ENCODE results near the gene CDH6.

Gene CDH6

DNA sequence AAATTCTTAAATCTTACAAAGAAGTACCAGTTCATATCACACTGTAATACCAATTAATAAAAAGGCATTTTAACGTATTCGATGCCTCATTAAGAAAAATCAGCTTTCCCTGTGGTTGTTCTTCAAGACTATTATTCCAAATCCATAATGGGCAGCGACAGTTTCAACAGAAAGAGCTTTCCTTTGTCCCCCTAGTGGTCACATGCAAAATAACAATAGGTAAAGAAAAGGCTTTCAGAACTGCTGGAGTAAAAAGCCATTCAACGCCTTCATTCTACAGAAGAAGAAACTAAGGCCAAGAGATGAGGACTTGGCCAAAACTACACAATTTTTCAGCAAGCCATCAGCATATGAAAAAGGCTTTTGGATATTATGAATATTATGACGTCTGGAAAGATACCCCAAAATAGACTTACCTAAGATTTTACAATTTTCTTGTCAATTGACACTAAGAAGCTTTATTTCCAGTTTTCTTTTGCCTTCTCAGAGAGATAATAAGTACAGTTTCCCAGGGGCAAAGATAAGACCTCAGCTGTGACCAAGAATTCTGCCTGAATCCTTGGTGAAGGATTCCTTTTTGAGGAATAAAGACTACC lies 6.7 kb upstream of the CDH6 start:
- Mint-ChIP-seq H3K4me1 (ENCODE audit: low read depth) (no peaks in the 10 kb centered on the region), H3K27ac (no peak overlapping the region), H3K27me3 (ENCODE audit: low read depth) (peaks cover 1% of the 10 kb centered on the region), H3K36me3 (ENCODE audit: low read depth) (no peaks in the 10 kb centered on the region), H3K4me3 (no peak overlapping the region), H3K9me3 (no peaks in the 10 kb centered on the region)

GRCh38 chr5:31187591-31187990 lies 5.9 kb upstream of the CDH6 start:
- H3K36me3 Mint-ChIP-seq (ENCODE audit: low read depth), result no peaks in the 10 kb centered on the region
- no peaks in the 10 kb centered on the region for H3K9me3 Mint-ChIP-seq
- no peak overlapping the region for H3K27ac Mint-ChIP-seq
- H3K27me3 Mint-ChIP-seq (ENCODE audit: low read depth), result peaks cover 9% of the 10 kb centered on the region
- no peaks in the 10 kb centered on the region for H3K4me1 Mint-ChIP-seq (ENCODE audit: low read depth)
- no peak overlapping the region for H3K4me3 Mint-ChIP-seq

- H3K27ac Mint-ChIP-seq, result no peak overlapping the region
- peaks cover 53% of the 10 kb centered on the region for H3K27me3 Mint-ChIP-seq (ENCODE audit: low read depth)
- H3K36me3 Mint-ChIP-seq (ENCODE audit: low read depth), result no peaks in the 10 kb centered on the region
- H3K4me1 Mint-ChIP-seq (ENCODE audit: low read depth), result peaks cover 4% of the 10 kb centered on the region
- H3K9me3 Mint-ChIP-seq, result no peaks in the 10 kb centered on the region
- H3K4me3 Mint-ChIP-seq, result no peak overlapping the region
Measured at GRCh38 chr5:31192442-31192841, 1.0 kb upstream of the CDH6 start.

DNA sequence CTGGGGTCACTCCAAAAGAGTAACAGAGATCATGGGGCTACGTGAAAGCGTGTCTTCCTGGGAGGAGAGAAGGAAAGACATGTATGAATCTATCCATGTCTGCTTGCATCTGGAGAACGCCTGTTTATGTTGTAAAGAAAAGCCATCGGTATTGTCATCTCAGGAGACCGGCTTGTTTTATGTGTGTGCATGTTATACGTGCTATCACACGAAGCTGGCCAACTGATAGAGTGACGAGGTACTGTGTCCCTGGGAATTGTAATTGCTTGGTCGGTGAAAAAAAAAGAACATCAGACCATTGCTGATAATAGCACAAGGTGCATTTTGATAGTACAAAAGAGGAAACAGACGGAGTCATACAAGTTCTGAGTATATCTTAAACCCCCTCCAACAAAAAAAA lies 370 bp upstream of the CDH6 start:
- Mint-ChIP-seq H3K36me3 (ENCODE audit: low read depth) (no peaks in the 10 kb centered on the region), H3K27ac (no peak overlapping the region)

DNA sequence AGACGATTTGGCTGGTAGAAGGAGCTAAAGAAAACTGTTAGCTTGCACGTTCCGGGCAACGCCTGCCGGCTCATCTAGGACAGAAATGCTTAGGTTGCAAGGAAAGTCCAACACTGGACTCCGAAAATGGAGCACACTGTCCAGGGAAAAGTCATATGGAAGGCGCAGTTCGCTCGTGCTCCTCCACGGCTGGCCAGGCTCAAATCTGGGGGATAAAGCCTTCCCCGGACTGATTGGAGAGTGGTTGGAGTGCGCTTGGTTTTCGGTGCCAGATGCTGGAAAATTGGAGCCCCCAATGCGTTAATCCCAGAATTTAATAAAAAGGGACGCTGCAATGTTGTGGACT lies 955 bp downstream of the CDH6 start:
- Mint-ChIP-seq H3K36me3 (ENCODE audit: low read depth) (no peaks in the 10 kb centered on the region), H3K4me3 (no peak overlapping the region), H3K27me3 (ENCODE audit: low read depth) (peaks cover 53% of the 10 kb centered on the region), H3K9me3 (no peaks in the 10 kb centered on the region), H3K27ac (no peak overlapping the region), H3K4me1 (ENCODE audit: low read depth) (peaks cover 4% of the 10 kb centered on the region)

More for the DNA sequence above, 370 bp upstream of the CDH6 start:
- H3K27me3 Mint-ChIP-seq (ENCODE audit: low read depth), result peaks cover 53% of the 10 kb centered on the region
- no peaks in the 10 kb centered on the region for H3K9me3 Mint-ChIP-seq
- H3K4me3 Mint-ChIP-seq, result no peak overlapping the region
- H3K4me1 Mint-ChIP-seq (ENCODE audit: low read depth), result peaks cover 4% of the 10 kb centered on the region

- Mint-ChIP-seq H3K36me3 (ENCODE audit: low read depth) (no peaks in the 10 kb centered on the region), H3K9me3 (no peaks in the 10 kb centered on the region), H3K27ac (no peak overlapping the region), H3K4me1 (ENCODE audit: low read depth) (peaks cover 4% of the 10 kb centered on the region), H3K27me3 (ENCODE audit: low read depth) (peaks cover 53% of the 10 kb centered on the region), H3K4me3 (no peak overlapping the region)
Measured at GRCh38 chr5:31194892-31195555, 1.5 kb downstream of the CDH6 start.

DNA sequence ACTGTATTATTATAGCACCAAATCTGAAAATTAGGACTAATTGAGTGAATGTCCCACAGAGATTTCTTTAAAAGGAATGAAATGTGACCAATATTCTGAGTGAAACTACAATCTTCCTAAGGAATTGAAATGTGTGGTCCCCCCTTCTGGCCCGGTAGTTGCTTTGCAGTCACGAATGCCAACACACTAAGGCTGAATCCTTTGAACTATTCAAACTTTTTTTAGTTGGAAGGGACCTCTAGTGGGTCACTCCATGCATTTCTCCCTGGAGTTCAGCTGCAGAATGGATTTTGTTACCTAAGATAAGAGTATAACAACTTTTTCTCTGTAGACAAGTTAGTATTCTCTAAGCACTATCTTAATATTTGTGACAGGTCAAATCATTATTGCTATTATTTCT lies 2.8 kb downstream of the CDH6 start:
- peaks cover 53% of the 10 kb centered on the region for H3K27me3 Mint-ChIP-seq (ENCODE audit: low read depth)

DNA sequence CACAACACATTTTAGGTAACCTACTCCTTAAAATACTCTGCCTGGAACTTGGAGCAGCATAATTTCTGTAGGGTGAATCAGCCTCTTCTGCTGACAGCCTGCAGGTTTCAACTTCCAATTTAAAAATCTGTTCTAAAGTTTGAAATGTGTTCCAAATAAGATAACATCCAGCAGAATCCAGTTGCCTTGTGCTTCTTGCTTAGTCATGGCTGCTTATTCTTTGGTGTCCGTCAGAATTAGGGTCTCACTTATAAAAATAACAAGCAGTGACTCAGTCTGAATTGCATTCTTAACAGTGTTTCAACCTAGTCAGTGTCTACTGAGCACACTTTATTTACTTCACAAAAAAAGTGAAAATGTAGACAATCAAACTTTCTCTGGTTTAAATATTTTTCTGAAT lies 3.7 kb downstream of the CDH6 start:
- H3K4me1 Mint-ChIP-seq (ENCODE audit: low read depth), result peaks cover 4% of the 10 kb centered on the region
- H3K27me3 Mint-ChIP-seq (ENCODE audit: low read depth), result peaks cover 48% of the 10 kb centered on the region
- H3K4me3 Mint-ChIP-seq, result no peak overlapping the region
- H3K36me3 Mint-ChIP-seq (ENCODE audit: low read depth), result no peaks in the 10 kb centered on the region
- H3K9me3 Mint-ChIP-seq, result no peaks in the 10 kb centered on the region
- no peak overlapping the region for H3K27ac Mint-ChIP-seq

More for the DNA sequence above, 2.8 kb downstream of the CDH6 start:
- no peaks in the 10 kb centered on the region for H3K36me3 Mint-ChIP-seq (ENCODE audit: low read depth)
- H3K4me1 Mint-ChIP-seq (ENCODE audit: low read depth), result peaks cover 4% of the 10 kb centered on the region
- no peak overlapping the region for H3K27ac Mint-ChIP-seq
- H3K9me3 Mint-ChIP-seq, result no peaks in the 10 kb centered on the region
- no peak overlapping the region for H3K4me3 Mint-ChIP-seq

- H3K9me3 Mint-ChIP-seq, result no peaks in the 10 kb centered on the region
- H3K27me3 Mint-ChIP-seq (ENCODE audit: low read depth), result no peaks in the 10 kb centered on the region
- no peaks in the 10 kb centered on the region for H3K4me1 Mint-ChIP-seq (ENCODE audit: low read depth)
- no peak overlapping the region for H3K4me3 Mint-ChIP-seq
- no peak overlapping the region for H3K27ac Mint-ChIP-seq
- H3K36me3 Mint-ChIP-seq (ENCODE audit: low read depth), result no peaks in the 10 kb centered on the region
Measured at GRCh38 chr5:31204958-31205357, 11.5 kb downstream of the CDH6 start.

- Mint-ChIP-seq H3K4me1 (ENCODE audit: low read depth) (no peaks in the 10 kb centered on the region), H3K9me3 (no peaks in the 10 kb centered on the region), H3K27me3 (ENCODE audit: low read depth) (no peaks in the 10 kb centered on the region), H3K36me3 (ENCODE audit: low read depth) (no peaks in the 10 kb centered on the region), H3K4me3 (no peak overlapping the region), H3K27ac (no peak overlapping the region)
Measured at GRCh38 chr5:31208043-31208442, 14.6 kb downstream of the CDH6 start.

- Mint-ChIP-seq H3K36me3 (ENCODE audit: low read depth) (no peaks in the 10 kb centered on the region), H3K27me3 (ENCODE audit: low read depth) (no peaks in the 10 kb centered on the region), H3K9me3 (no peaks in the 10 kb centered on the region), H3K4me1 (ENCODE audit: low read depth) (no peaks in the 10 kb centered on the region), H3K27ac (no peak overlapping the region), H3K4me3 (no peak overlapping the region)
Measured at GRCh38 chr5:31209334-31209733, 15.8 kb downstream of the CDH6 start.

DNA sequence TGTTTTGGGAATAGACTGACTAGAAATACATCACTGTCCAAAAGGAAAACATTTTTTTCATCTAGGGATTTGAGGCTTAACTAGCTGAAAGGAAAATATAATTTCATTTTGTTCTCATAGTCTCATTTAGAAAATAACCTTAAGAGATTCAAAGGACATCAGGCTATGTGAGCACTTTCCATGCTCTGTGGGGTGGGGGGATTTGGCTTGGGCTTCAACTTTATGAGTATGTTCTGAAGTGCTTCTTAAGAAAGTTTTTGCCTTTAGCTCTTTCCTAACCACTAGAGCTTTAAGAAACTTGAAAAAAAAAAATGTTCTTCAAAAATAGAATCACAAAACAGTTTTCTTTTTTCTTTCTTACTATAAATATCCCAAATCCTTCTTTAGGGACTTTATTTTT lies 17.6 kb downstream of the CDH6 start:
- Mint-ChIP-seq H3K4me1 (ENCODE audit: low read depth) (no peaks in the 10 kb centered on the region), H3K4me3 (no peak overlapping the region), H3K27me3 (ENCODE audit: low read depth) (no peaks in the 10 kb centered on the region), H3K9me3 (no peaks in the 10 kb centered on the region), H3K36me3 (ENCODE audit: low read depth) (no peaks in the 10 kb centered on the region), H3K27ac (no peak overlapping the region)

DNA sequence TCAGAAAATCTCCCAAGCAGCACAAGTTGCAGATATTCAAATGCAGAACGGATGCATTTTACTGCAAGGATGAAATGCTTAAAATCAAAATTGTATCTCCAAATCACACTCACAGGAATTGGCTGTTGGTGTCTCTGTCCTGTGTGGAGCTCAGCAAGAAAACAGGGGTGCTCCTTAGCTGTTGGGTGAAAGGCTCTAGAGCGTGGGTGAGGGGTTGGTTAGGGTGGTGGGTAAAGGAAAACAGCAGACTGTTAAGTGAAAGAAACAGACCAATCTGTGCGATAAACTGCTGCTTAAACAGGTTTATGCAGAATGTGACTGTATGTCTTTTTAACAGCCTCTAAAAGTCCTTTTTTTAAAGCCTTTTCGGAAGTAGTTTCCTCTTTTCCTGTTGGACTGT lies 19.8 kb downstream of the CDH6 start:
- no peak overlapping the region for H3K4me3 Mint-ChIP-seq
- H3K4me1 Mint-ChIP-seq (ENCODE audit: low read depth), result no peaks in the 10 kb centered on the region
- no peak overlapping the region for H3K27ac Mint-ChIP-seq
- H3K27me3 Mint-ChIP-seq (ENCODE audit: low read depth), result no peaks in the 10 kb centered on the region
- no peaks in the 10 kb centered on the region for H3K36me3 Mint-ChIP-seq (ENCODE audit: low read depth)
- no peaks in the 10 kb centered on the region for H3K9me3 Mint-ChIP-seq

- no peaks in the 10 kb centered on the region for H3K9me3 Mint-ChIP-seq
- no peak overlapping the region for H3K4me3 Mint-ChIP-seq
- H3K27ac Mint-ChIP-seq, result no peak overlapping the region
- H3K36me3 Mint-ChIP-seq (ENCODE audit: low read depth), result no peaks in the 10 kb centered on the region
- H3K27me3 Mint-ChIP-seq (ENCODE audit: low read depth), result no peaks in the 10 kb centered on the region
- H3K4me1 Mint-ChIP-seq (ENCODE audit: low read depth), result no peaks in the 10 kb centered on the region
Measured at GRCh38 chr5:31213705-31214121, 20.2 kb downstream of the CDH6 start.

DNA sequence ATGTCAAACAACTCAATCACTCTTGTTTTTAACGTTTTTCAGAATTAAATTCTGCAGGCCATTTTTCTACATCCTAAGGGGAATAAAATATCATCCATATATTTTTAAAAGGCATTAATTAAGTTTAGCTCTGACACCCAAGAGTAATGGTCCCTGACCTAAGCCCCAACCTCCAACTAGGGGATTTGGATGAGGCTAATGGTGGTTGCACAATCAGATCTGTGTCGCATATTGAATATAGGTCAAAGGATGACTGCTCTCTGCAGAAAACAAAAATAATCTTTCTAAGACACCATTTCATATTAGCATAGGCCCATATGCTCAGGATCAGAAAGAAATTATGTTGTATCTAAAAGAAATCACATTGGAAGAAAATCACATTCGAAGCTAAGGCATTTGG lies 20.7 kb downstream of the CDH6 start:
- Mint-ChIP-seq H3K27ac (no peak overlapping the region), H3K9me3 (no peaks in the 10 kb centered on the region), H3K4me3 (no peak overlapping the region), H3K27me3 (ENCODE audit: low read depth) (no peaks in the 10 kb centered on the region), H3K36me3 (ENCODE audit: low read depth) (no peaks in the 10 kb centered on the region), H3K4me1 (ENCODE audit: low read depth) (no peaks in the 10 kb centered on the region)

DNA sequence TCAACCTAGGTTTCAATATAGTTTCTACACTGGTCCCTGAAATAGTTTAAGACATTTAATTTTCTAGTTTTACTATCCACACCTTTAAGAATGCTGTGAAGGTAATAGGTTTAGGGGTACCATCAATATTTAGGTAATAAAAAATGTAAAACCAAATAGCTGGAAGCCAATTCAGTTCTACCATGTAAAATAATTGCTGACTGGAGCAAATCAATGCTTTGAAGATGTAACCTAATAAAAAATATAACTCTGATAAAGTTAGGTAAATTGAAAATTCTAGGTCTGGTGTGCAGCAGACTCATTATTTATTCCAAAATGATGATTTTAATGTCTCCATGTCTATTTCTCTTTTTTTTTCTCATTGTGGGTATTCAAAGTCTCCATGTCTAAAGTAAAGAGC lies 21.8 kb downstream of the CDH6 start:
- H3K4me3 Mint-ChIP-seq, result no peak overlapping the region
- H3K4me1 Mint-ChIP-seq (ENCODE audit: low read depth), result no peaks in the 10 kb centered on the region
- no peaks in the 10 kb centered on the region for H3K36me3 Mint-ChIP-seq (ENCODE audit: low read depth)
- no peaks in the 10 kb centered on the region for H3K9me3 Mint-ChIP-seq
- H3K27me3 Mint-ChIP-seq (ENCODE audit: low read depth), result no peaks in the 10 kb centered on the region
- no peak overlapping the region for H3K27ac Mint-ChIP-seq
